H9 (cell line): ENCODE results near the gene ZNF512B. TPM values are rescaled to one million over a fixed set of nuclear protein-coding genes. Genes with fewer than 3 reads are reported as not detected.

Source experiments
- DNase-seq: peaks from one replicate; pipeline ENCODE4 v3.0.0-alpha.2; 2017
- H2AFZ ChIP-seq: one replicate; pipeline ENCODE4 v1.6.1; 2013; ENCODE audit warnings: mild to moderate bottlenecking, low read length, control low read depth, moderate library complexity
- H2AK5ac ChIP-seq: 2 replicates; pipeline ENCODE4 v1.6.1; 2013; ENCODE audit warnings: low read length, control low read depth, mixed read lengths; ENCODE audit not compliant: insufficient read length
- H2BK120ac ChIP-seq: one replicate; pipeline ENCODE4 v1.6.1; 2013; ENCODE audit warnings: low read depth, mild to moderate bottlenecking, low read length, control low read depth, inconsistent platforms; ENCODE audit not compliant: poor library complexity, severe bottlenecking
- H2BK12ac ChIP-seq: 2 replicates; pipeline ENCODE4 v1.6.1; 2013; ENCODE audit warnings: low read length, control low read depth, mixed read lengths, low read depth; ENCODE audit not compliant: insufficient read length
- H2BK15ac ChIP-seq: 2 replicates; pipeline ENCODE4 v1.6.1; 2013; ENCODE audit warnings: low read depth, low read length, control low read depth
- H2BK20ac ChIP-seq: one replicate; pipeline ENCODE4 v1.6.1; 2013; ENCODE audit warnings: low read depth, mild to moderate bottlenecking, low read length, control low read depth, inconsistent platforms; ENCODE audit not compliant: poor library complexity, severe bottlenecking
- H2BK5ac ChIP-seq: 2 replicates; pipeline ENCODE4 v1.6.1; 2013; ENCODE audit warnings: low read length, control low read depth, mixed read lengths; ENCODE audit not compliant: insufficient read length
- H3K14ac ChIP-seq: 2 replicates; pipeline ENCODE4 v1.6.1; 2013; ENCODE audit warnings: low read length, control low read depth; ENCODE audit not compliant: insufficient read depth
- H3K18ac ChIP-seq: 2 replicates; pipeline ENCODE4 v1.6.1; 2013; ENCODE audit warnings: low read depth, mild to moderate bottlenecking, mixed read lengths, low read length, control low read depth; ENCODE audit not compliant: insufficient read length
- H3K23ac ChIP-seq: 2 replicates; pipeline ENCODE4 v1.6.1; 2013; ENCODE audit warnings: low read length, control low read depth, mixed read lengths, low read depth; ENCODE audit not compliant: insufficient read length
- H3K23me2 ChIP-seq: 2 replicates; pipeline ENCODE4 v1.6.1; 2013; ENCODE audit warnings: low read depth, mild to moderate bottlenecking, mixed read lengths, low read length, control low read depth; ENCODE audit not compliant: insufficient read length, poor library complexity, severe bottlenecking
- H3K27ac ChIP-seq: 2 replicates; pipeline ENCODE4 v1.5.1; 2013; ENCODE audit warnings: low read length, control low read depth, mixed read lengths, low read depth; ENCODE audit not compliant: insufficient read length
- H3K27me3 ChIP-seq: 2 replicates; pipeline ENCODE4 v1.6.1; 2013; ENCODE audit warnings: low read length, control low read depth, inconsistent platforms; ENCODE audit not compliant: insufficient read depth
- H3K4ac ChIP-seq: 2 replicates; pipeline ENCODE4 v1.6.1; 2013; ENCODE audit warnings: low read depth, mild to moderate bottlenecking, control low read depth, inconsistent platforms, low read length, moderate library complexity
- H3K4me1 ChIP-seq: 2 replicates; pipeline ENCODE4 v1.6.1; 2013; ENCODE audit warnings: low read length, control low read depth, inconsistent platforms; ENCODE audit not compliant: insufficient read depth
- H3K4me2 ChIP-seq: 2 replicates; pipeline ENCODE4 v1.6.1; 2013; ENCODE audit warnings: low read length, control low read depth, mixed read lengths; ENCODE audit not compliant: insufficient read length, insufficient read depth
- H3K56ac ChIP-seq: 2 replicates; pipeline ENCODE4 v1.6.1; 2013; ENCODE audit warnings: low read depth, mild to moderate bottlenecking, mixed read lengths, low read length, control low read depth; ENCODE audit not compliant: insufficient read length
- H3K79me1 ChIP-seq: 2 replicates; pipeline ENCODE4 v1.6.1; 2013; ENCODE audit warnings: low read depth, mild to moderate bottlenecking, moderate library complexity, low read length, control low read depth, inconsistent platforms; ENCODE audit not compliant: insufficient read depth, poor library complexity, severe bottlenecking
- H3K79me2 ChIP-seq: 2 replicates; pipeline ENCODE4 v1.6.1; 2013; ENCODE audit warnings: low read length, control low read depth, inconsistent platforms; ENCODE audit not compliant: insufficient read depth
- H3K9ac ChIP-seq: 2 replicates; pipeline ENCODE4 v1.6.1; 2013; ENCODE audit warnings: low read length, control low read depth, mixed read lengths; ENCODE audit not compliant: insufficient read length; ENCODE audit errors: extremely low read depth
- H3K9me3 ChIP-seq: one replicate; pipeline ENCODE4 v1.6.1; 2013; ENCODE audit warnings: low read depth, low read length, inconsistent platforms; ENCODE audit not compliant: control insufficient read depth
- H3T11ph ChIP-seq: one replicate; pipeline ENCODE4 v1.6.1; 2013; ENCODE audit warnings: mild to moderate bottlenecking, low read length, control low read depth, inconsistent platforms
- H4K20me1 ChIP-seq: one replicate; pipeline ENCODE4 v1.6.1; 2013; ENCODE audit not compliant: control insufficient read depth, insufficient read length, insufficient read depth
- H4K5ac ChIP-seq: 2 replicates; pipeline ENCODE4 v1.6.1; 2013; ENCODE audit warnings: low read depth, mild to moderate bottlenecking, mixed read lengths, low read length, control low read depth; ENCODE audit not compliant: insufficient read length
- H4K8ac ChIP-seq: replicated peaks from 2 replicates; pipeline ENCODE4 v1.6.1; 2013; ENCODE audit warnings: low read length, control low read depth, mixed read lengths, low read depth; ENCODE audit not compliant: insufficient read length
- H4K91ac ChIP-seq: 2 replicates; pipeline ENCODE4 v1.6.1; 2013; ENCODE audit warnings: low read depth, mild to moderate bottlenecking, moderate library complexity, mixed read lengths, low read length, control low read depth; ENCODE audit not compliant: insufficient read length
- H3K27ac Mint-ChIP-seq, 3 experiments: 2 replicates in 2 of 3; 3 replicates in 1 of 3; pipeline ENCODE4 v1.8.0; 2020 to 2021; ENCODE audit warnings: mixed read lengths in 3 of 3, mild to moderate bottlenecking in 1 of 3, moderate library complexity in 1 of 3
- H3K27me3 Mint-ChIP-seq: 2 replicates; pipeline ENCODE4 v1.8.0; 2021; ENCODE audit warnings: low read depth, mild to moderate bottlenecking, moderate library complexity, mixed read lengths
- H3K36me3 Mint-ChIP-seq, 3 experiments: 2 replicates in 2 of 3; 3 replicates in 1 of 3; pipeline ENCODE4 v1.8.0; 2020 to 2021; ENCODE audit warnings: low read depth in 3 of 3, mixed read lengths in 3 of 3; ENCODE audit not compliant: insufficient read depth in 1 of 3
- H3K4me1 Mint-ChIP-seq, 2 experiments: 2 replicates each; pipeline ENCODE4 v1.8.0; 2020; ENCODE audit warnings: mixed read lengths in 2 of 2
- H3K4me3 Mint-ChIP-seq, 2 experiments: 2 replicates in 1 of 2; 3 replicates in 1 of 2; pipeline ENCODE4 v1.8.0; 2020 to 2021; ENCODE audit warnings: mild to moderate bottlenecking in 2 of 2, mixed read lengths in 2 of 2, moderate library complexity in 1 of 2
- H3K9me3 Mint-ChIP-seq, 2 experiments: 2 replicates in 1 of 2; 3 replicates in 1 of 2; pipeline ENCODE4 v1.8.0; 2020; ENCODE audit warnings: mild to moderate bottlenecking in 2 of 2, mixed read lengths in 2 of 2, moderate library complexity in 1 of 2
- WGBS: extraction: QIAGEN DNeasy Blood & Tissue Kit; methylation state at CpG from one replicate; pipeline ENCODE4 v1.1.7; 2013; ENCODE audit warnings: missing lambda C conversion rate, low lambda C conversion rate, mixed read lengths; ENCODE audit not compliant: insufficient read length; ENCODE audit errors: extremely low coverage; 5-methylcytosine and 5-hydroxymethylcytosine counted together
- total RNA-seq: library from RNA; stranded (reverse); gene quantifications from 2 replicates; pipeline ENCODE4 v1.2.1, GENCODE V29; 2021
- TF ChIP-seq, protein P1 (sequence below): fragments of 200-600 bp; sonication (generic); conservative IDR thresholded peaks from 3 replicates; pipeline ENCODE4 v1.8.0; 2021; ENCODE audit warnings: antibody characterized with exemption, mild to moderate bottlenecking

ZNF512B gene
- total RNA-seq, 1 experiment from 2014 or later, result 46.0 TPM

- Histone ChIP-seq H3K23ac (no peak overlapping the region), H4K91ac (no peak overlapping the region), H3K79me2 (0 out of 2 replicates have a peak, but pooled peaks cover 4% of the 10 kb centered on the region), H3K27me3 (no peaks in the 10 kb centered on the region), H3K56ac (no peak overlapping the region), H3K4me2 (peak overlapping the region; percentile 10), H2BK15ac (no peak overlapping the region), H2BK5ac (no peak overlapping the region), H3K18ac (no peak overlapping the region), H3K79me1 (no peaks in the 10 kb centered on the region), H2BK120ac (no peak overlapping the region), H3T11ph (no peak overlapping the region), H3K4me1 (no peaks in the 10 kb centered on the region), H2BK20ac (no peak overlapping the region), H3K23me2 (peaks cover 13% of the 10 kb centered on the region), H4K8ac (no peak overlapping the region), H4K5ac (no peak overlapping the region), H2AFZ (no peak overlapping the region), H3K9me3 (no peaks in the 10 kb centered on the region), H2AK5ac (no peak overlapping the region), H3K4ac (no peak overlapping the region), H4K20me1 (no peaks in the 10 kb centered on the region), H3K9ac (no peak overlapping the region), H3K14ac (0 out of 2 replicates have a peak overlapping the region, but pooled peaks have one; percentile 38), H2BK12ac (no peak overlapping the region), H3K27ac (no peak overlapping the region)
- Mint-ChIP-seq H3K27me3 (no peaks in the 10 kb centered on the region), H3K9me3 (no peaks in the 10 kb centered on the region), H3K27ac (no peak overlapping the region), H3K4me3 (no peak overlapping the region), H3K4me1 (peaks cover 3 to 9% of the 10 kb centered on the region in 2 experiments), H3K36me3 (peaks cover 2 to 30% (median 27%) of the 10 kb centered on the region in 3 experiments; a peak in 6 of 7 replicates)
- TF ChIP-seq, protein P1, sequence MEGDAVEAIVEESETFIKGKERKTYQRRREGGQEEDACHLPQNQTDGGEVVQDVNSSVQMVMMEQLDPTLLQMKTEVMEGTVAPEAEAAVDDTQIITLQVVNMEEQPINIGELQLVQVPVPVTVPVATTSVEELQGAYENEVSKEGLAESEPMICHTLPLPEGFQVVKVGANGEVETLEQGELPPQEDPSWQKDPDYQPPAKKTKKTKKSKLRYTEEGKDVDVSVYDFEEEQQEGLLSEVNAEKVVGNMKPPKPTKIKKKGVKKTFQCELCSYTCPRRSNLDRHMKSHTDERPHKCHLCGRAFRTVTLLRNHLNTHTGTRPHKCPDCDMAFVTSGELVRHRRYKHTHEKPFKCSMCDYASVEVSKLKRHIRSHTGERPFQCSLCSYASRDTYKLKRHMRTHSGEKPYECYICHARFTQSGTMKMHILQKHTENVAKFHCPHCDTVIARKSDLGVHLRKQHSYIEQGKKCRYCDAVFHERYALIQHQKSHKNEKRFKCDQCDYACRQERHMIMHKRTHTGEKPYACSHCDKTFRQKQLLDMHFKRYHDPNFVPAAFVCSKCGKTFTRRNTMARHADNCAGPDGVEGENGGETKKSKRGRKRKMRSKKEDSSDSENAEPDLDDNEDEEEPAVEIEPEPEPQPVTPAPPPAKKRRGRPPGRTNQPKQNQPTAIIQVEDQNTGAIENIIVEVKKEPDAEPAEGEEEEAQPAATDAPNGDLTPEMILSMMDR, result no peak
- DNase-seq, result peak; percentile 56
- WGBS, result no CpG with 5 or more reads among the region's 33 CpGs
Observed at GRCh38 chr20:63939061-63939935, 30.4 kb downstream of the ZNF512B start.
